GM19043 (cell line): ENCODE data around the gene WRAP73.
"Not testable (repeated sequence)": the region's sequence is repeated elsewhere in the genome, so short reads cannot be mapped to it uniquely, and the experiment has no call there.

ENCODE experiments used
- ATAC-seq: cut with Tn5 transposase; IDR thresholded peaks from one replicate; pipeline ENCODE4 v1.9.1; 2021; ENCODE audit warnings: low read depth; ENCODE audit not compliant: unreplicated experiment

WRAP73 gene

DNA sequence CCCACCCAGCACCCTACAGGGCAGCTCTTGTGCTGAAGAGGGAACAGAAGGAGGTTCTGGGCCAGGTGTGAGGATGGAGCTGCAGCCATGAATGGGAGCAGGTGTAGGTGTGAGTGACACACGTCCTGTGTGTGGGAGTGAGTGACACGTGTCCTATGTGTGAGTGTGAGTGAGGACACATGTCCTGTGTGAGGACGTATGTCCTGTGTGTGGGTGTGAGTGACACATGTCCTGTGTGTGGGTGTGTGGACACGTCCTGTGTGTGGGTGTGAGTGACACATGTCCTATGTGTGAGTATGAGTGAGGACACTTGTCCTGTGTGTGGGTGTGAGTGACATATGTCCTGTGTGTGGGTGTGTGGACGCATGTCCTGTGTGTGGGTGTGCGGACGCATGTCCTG is 65.0 kb downstream of the WRAP73 start:
- no peak for ATAC-seq

GRCh38 chr1:3583751-3584150 is 66.2 kb downstream of the WRAP73 start:
- ATAC-seq = not testable (repeated sequence)

DNA sequence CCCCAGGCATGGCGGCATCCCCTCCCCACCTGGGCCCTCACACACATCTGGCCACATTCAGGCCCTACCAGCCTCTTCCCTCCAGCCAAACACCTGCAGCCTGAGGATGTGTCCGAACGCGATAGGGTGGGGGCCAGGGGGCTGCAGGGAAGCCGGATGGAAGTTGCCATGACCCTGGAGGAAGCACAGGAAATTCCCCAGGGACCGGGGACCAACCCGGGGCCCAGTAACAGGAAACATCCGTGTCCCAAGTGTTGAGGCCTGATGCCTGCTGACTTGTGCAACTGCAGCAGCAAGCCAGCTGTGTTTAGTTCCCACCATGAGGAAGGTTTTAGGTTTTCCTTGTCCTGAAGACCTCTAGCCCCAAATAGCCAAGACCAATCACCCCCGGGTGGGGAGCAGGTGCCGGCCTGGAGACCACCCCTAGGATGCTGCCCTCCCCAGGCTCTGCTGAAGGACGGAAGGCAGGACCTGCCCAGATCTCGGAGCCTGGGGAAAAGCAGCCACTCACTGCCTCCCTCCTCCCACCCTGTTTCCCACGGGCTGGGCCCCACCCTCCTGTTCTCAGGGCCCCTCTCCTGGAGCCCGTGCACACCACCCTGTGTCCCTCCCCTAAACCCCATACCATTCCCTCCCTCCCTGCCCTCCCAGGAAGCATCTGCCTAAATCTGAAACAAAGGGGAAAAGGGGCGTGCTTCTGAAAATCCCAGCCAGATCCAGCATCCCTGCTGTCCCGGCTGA is 68.4 kb downstream of the WRAP73 start:
- no peak for ATAC-seq
